Endothelial cell of coronary artery (primary cell): ENCODE results near the gene L3HYPDH. TPM values are rescaled to one million over a fixed set of nuclear protein-coding genes. Genes with fewer than 3 reads are reported as not detected.

Experiments
- total RNA-seq: library from RNA; depleted of rRNA; stranded (reverse); fragments of >200 nt; gene quantifications from 2 replicates; pipeline ENCODE4 v1.2.3, GENCODE V29; 2014

Gene L3HYPDH
- 35.3 and 52.4 TPM in 2 replicates for total RNA-seq

DNA sequence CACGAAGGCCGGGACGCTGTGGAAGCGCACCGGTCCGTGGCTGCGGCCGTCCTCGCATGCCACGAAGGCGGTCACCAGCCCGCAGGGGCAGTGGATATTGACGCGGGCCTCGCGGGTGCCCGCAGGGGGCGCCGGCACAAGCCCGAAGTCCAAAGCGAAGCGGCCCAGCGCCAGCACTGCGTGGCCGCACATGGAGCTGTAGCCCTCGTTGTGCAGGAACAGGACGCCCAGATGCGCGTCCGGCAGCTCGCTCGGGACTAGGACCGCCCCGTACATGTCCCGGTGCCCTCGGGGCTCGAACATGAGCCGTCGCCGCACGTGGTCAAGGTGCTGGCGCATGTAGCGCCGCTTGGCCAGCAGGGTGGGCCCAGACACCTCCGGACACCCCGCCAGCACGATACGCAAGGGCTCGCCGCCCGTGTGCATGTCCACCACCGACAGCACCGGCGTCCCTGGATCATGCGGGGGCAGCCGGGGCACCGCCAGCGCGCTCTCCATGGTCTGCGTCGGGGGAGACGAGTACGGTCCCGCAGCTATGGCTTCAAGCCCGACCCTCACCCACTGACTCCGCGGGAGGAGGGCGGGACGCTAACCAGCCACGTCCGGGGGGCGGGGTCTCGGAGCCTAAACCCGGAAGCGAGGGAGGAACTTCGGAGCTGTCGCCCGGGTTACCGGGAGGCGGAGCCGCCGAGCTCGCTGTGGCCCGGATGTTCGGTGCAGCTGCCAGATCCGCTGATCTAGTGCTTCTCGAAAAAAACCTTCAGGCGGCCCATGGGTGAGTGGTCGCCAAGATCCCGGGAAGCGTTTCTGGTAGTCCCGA lies at the start of gene L3HYPDH, which contains the start of gene JKAMP:
L3HYPDH (minus strand) TSS at position 590 of the 820 bp plus-strand sequence; CDS start at position 498, 92 bp downstream.
JKAMP (plus strand) TSS at position 699 of the 820 bp plus-strand sequence; CDS start at position 772, 73 bp downstream.

DNA sequence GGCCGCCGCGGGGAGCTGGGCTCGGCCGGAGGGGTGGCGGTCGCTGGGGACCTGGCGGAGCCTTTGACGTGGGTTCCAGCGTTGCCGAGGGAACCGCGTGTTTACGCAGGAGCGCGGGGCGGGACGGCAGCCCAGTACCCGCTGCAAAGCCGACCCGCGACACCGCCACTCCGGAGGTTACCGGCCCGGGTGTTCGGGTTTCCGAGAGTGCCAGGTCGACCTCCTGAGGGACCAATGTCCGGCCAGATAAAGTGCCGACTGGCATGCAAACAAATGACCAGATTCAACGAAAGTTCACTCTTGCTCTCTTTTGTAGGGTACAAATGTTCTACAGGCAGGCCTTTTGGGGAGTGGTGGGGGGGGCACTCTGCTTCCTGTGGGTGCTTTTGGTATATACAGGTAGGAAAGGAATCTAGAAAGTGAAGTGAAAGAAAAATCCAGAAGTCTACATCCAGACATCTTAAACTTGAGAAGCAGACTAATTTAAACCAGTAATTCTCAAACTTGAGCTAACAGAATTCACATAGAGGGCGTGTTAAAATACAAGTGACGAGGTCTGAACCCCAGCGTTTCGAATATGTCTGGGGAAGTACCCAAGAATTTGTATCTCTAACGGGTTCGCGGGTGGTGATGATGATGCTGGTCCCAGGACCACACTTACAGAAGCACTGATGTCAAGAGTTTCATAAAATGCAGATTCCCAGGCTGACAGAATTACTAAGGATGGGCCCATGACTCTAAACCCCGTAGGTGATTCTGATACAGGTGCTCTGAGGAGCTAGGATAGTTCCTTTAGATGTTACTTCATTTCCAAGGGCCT lies 18.7 kb downstream of the L3HYPDH start, which contains the start of gene GPR135:
GPR135 (minus strand) TSS at position 65 of the 820 bp plus-strand sequence. CDS start 154 bp downstream, outside the sequence.

Other genes with a start within 250 kb of the L3HYPDH start
- 0.72 and 2.1 TPM in 2 replicates for gene GPR135, start 19.0 kb downstream of the L3HYPDH start, total RNA-seq
- gene JKAMP, start 109 bp upstream of the L3HYPDH start, total RNA-seq = 46.1 and 48.9 TPM in 2 replicates
- not detected in 2 replicates for gene CCDC175, start 92.4 kb upstream of the L3HYPDH start, total RNA-seq